Islet precursor cell (in vitro differentiated cells): Measurements from ENCODE around the gene RHOA.
"Not testable (repeated sequence)": the region's sequence is repeated elsewhere in the genome, so short reads cannot be mapped to it uniquely, and the experiment has no call there.

Experiments
- DNase-seq: peaks from one replicate; pipeline ENCODE4 v3.0.0-alpha.2; 2018

RHOA gene

GRCh38 chr3:49358884-49359225 lies 52.9 kb downstream of the RHOA start:
- no peak for DNase-seq

GRCh38 chr3:49358217-49358883 lies 53.4 kb downstream of the RHOA start, which contains the start of gene GPX1:
TSS of gene GPX1 (minus strand) at chr3:49358353. CDS start at chr3:49358278, 75 bp downstream.
- DNase-seq: peak; percentile 99

- DNase-seq: peak; percentile 77
Observed at GRCh38 chr3:49357443-49358216, 54.1 kb downstream of the RHOA start.

- DNase-seq: not testable (repeated sequence)
Observed at GRCh38 chr3:49357095-49357442, 54.7 kb downstream of the RHOA start.

- DNase-seq: no peak
Observed at GRCh38 chr3:49352890-49353421, 58.8 kb downstream of the RHOA start.

GRCh38 chr3:49352281-49352680 lies 59.5 kb downstream of the RHOA start:
- DNase-seq: no peak

- DNase-seq: peak; percentile 58
Observed at GRCh38 chr3:49351521-49352011, 60.2 kb downstream of the RHOA start.

- DNase-seq: no peak
Observed at GRCh38 chr3:49349348-49350114, 62.2 kb downstream of the RHOA start.

- not testable (repeated sequence) for DNase-seq
Observed at GRCh38 chr3:49348361-49348760, 63.4 kb downstream of the RHOA start.

GRCh38 chr3:49346797-49347251 lies 65.0 kb downstream of the RHOA start:
- no peak for DNase-seq

GRCh38 chr3:49343163-49343562 lies 68.6 kb downstream of the RHOA start:
- DNase-seq: no peak

- DNase-seq: no peak
Observed at GRCh38 chr3:49341996-49342395, 69.8 kb downstream of the RHOA start.

GRCh38 chr3:49339941-49340800 lies 71.6 kb downstream of the RHOA start, which contains the start of gene USP4:
TSS of gene USP4 (minus strand) at chr3:49340053. CDS start at chr3:49340024, 29 bp downstream.
- DNase-seq: peak; percentile 94

GRCh38 chr3:49339581-49339940 lies 72.2 kb downstream of the RHOA start:
- no peak for DNase-seq

- DNase-seq: no peak
Observed at GRCh38 chr3:49333916-49334633, 77.7 kb downstream of the RHOA start.

GRCh38 chr3:49333091-49333490 lies 78.7 kb downstream of the RHOA start:
- no peak for DNase-seq

- no peak for DNase-seq
Observed at GRCh38 chr3:49329186-49329585, 82.6 kb downstream of the RHOA start.

GRCh38 chr3:49328350-49328749 lies 83.4 kb downstream of the RHOA start:
- not testable (repeated sequence) for DNase-seq

GRCh38 chr3:49327485-49327884 lies 84.3 kb downstream of the RHOA start:
- DNase-seq: no peak

- DNase-seq: no peak
Observed at GRCh38 chr3:49324768-49325167, 87.0 kb downstream of the RHOA start.

GRCh38 chr3:49316696-49317457 lies 94.9 kb downstream of the RHOA start:
- no peak for DNase-seq
